ENCODE data around the gene SH3GL2.

GRCh38 chr9:17632994-17633393 is 54.1 kb downstream of the SH3GL2 start:
- TF ChIP-seq CTCF (IDR thresholded peaks at IDR 0.05) = no peak
- no peak for TF ChIP-seq POLR2A (IDR thresholded peaks at IDR 0.05)
